GM19193 (cell line): ENCODE measurements around the gene DNAH8.

ENCODE experiments used
- POLR2A ChIP-seq: IDR thresholded peaks from 4 replicates; pipeline ENCODE4 v1.6.1; 2011; ENCODE audit not compliant: insufficient read depth, insufficient read length; ENCODE audit errors: extremely low read depth

The DNAH8 gene

DNA sequence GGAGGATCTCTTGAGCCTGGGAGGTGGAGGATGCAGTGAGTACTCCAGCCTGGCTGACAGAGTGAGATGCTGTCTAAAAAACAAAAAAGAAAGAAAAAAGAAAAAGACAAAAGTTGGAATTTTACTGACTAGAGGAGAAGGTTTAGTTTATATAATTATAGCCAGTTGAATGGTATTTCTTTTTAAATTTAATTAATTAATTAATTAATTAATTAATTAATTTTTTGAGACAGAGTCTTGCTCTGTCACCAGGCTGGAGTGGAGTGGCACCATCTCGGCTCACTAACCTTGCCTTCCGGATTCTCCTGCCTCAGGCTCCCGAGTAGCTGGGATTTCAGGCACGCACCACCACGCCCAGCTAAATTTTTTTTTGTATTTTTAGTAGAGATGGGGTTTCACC lies 8.7 kb downstream of the DNAH8 start:
- TF ChIP-seq POLR2A = no peak

DNA sequence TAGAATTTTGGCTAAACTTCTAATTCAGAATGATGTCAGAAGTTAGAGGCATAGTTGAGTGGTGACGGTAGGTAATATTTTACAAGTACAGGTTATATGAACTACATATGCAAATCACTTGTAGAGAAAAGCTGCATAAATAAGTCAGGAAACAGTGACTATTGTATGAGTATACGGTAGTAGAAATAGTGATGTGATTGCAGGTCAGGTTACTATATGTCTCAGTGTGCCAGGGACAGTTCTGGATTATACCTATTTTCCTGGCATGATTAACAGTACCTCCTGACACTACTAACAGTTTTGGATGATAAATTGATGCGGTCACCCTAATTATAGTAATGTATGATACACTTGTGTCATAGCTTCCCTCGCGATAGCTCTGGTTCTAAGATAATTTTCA lies 9.2 kb downstream of the DNAH8 start:
- no peak for TF ChIP-seq POLR2A

DNA sequence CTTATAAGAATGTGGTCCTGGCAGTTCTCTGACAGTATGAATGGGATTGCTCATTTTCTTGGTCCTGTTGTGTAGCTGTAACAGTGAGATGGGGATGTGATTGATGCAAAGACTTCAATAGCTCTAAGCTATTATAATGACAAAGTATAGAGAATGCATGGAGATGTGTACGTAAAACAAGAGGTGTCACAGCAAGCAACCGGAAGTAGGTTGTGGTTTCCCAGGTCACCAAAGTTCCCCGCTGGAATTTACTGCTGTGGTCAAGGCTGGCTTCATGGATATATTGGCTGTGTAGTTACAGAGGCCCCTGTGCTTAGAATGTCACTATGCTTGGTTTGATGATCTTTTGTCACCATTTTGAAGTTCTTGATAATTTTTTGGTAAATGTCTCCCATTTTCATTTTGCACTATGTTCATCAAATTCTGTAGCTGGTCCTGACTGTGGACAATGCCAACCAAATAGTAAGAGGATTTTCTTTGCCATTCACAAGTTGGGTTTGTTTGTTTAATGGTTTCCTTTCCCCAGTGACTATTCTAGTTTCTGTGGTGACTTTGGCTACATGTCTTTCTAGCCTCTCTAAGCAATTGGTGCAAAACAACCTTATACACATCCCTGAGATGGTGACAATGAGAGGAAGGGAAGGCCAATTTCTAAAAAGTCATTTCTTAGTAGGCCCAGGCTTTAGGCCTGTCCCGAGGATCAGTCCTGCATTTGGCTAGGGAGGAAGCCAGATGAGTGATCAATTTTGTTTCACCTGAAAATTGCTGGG lies 10.5 kb downstream of the DNAH8 start:
- TF ChIP-seq POLR2A = no peak

DNA sequence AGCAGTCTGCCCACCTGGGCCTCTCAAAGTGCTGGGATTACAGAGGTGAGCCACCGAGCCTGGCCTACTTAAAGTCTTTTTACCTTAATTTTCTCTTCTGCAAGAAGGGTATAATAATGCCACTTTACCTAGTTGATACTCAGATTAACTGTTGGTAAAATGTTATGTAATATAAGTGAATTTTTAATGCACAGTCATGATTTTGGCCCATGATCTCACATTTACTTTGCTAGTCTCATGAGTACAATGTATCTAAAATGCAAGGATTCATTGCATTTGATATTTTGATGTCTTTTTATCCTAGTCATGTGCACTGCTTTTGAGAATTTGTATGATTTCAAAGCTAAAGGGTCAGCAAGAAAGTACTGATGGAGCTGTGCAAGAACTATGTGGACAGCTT lies 13.1 kb downstream of the DNAH8 start:
- no peak for TF ChIP-seq POLR2A

DNA sequence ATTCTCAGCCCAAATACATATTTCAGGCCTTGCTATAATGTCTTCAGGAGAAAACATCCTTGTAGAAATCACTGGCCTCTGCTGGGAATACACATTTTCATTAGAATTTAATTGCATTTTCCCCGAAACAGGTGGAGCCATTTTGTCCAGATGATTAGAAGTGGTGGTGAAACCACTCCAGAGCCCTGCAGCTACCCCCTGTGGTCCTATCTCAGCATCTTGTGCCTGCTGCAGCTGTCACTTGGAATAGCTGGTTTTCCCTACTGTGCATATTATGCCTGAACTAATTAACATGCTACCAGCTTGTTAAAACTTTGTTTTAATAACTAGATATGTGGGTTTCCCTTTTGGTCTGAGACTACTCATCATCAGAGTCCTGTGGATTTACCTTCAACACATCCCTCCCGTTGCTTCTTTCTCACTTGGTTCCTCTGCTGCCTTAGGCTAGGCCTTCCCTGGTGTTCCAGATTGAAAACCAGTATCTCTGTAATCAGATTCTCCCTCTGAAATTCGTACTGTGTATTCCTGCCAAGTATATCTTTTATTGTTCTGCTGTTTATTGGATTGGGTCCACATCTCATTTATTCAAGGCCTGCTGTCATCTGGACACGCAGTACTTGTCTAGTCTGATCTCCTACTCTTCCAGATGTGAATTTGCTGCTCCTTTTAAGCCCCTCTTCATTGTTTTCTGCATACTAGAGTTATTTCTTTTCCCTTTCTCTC lies 15.2 kb downstream of the DNAH8 start:
- no peak for TF ChIP-seq POLR2A

DNA sequence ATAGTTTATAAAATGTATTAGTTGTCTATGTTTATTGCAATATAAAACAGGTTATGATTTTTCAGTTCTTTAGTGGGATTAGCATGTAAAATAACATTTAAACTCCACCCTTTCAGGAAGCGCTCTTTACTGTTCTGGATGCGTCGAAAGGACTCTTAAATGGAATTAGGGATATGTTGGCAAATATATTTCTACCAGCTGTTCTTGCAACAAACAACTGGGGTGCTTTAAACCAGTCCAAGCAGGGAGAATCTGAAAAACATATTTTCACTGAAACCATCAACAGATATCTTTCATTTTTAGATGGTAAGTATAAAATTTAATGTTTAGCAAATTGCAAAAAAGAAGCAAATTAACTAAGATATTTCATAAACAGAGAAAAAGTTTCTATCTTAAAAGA lies 21.8 kb downstream of the DNAH8 start:
- no peak for TF ChIP-seq POLR2A

DNA sequence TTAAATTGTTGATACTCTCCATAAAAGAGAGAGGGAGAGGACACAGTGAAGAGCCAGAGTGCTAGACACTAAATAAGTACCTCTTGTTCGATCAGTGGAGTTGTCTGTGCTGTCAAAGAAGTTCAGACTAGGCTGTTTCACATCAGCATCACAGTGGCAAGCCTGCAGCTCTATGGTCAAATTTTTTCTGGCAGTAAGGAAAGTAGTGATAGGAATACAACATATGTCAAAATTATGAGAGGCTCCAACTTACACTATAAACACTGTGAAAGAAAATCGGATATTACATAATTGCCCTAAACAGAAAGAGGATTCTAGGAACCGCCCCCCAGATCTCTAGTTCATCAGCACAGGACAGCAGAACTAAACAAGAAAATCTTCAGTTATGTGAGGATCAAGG lies 23.1 kb downstream of the DNAH8 start:
- no peak for TF ChIP-seq POLR2A

DNA sequence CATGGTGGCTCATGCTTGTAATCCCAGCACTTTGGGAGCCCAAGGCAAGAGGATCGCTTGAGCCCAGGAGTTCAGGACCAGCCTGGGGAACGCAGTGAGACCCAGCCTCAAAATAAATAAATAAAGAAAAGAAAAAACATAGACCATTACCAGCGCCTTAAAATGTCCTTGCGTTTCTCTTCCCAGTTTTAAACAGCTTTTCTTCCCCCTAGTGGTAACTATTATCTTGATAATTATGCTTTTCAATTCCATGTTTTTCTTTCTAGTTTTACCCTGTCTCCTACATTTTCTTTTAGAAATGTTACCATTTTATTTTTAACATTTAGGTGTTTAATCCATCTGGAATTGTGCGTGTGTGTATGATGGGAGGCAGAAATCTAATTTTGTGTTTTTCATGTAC lies 24.4 kb downstream of the DNAH8 start:
- TF ChIP-seq POLR2A = no peak

DNA sequence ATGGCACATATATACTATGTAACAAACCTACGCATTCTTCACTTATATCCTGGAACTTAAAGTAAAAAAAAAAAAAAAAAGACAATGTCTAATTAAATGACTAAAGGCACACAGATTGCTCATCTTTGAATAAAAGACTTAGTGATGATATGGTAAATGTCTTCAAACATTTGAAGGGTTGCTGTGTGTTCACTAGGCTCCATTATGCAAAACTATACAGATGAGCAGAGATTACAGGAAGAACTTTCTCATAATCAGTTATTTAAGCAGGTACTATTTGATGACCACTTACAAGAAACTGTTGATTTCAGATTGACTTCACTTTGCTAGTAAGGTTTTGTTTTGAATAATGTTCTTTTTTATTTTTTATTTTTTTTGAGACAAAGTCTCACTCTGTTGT lies 34.4 kb downstream of the DNAH8 start:
- TF ChIP-seq POLR2A = no peak

DNA sequence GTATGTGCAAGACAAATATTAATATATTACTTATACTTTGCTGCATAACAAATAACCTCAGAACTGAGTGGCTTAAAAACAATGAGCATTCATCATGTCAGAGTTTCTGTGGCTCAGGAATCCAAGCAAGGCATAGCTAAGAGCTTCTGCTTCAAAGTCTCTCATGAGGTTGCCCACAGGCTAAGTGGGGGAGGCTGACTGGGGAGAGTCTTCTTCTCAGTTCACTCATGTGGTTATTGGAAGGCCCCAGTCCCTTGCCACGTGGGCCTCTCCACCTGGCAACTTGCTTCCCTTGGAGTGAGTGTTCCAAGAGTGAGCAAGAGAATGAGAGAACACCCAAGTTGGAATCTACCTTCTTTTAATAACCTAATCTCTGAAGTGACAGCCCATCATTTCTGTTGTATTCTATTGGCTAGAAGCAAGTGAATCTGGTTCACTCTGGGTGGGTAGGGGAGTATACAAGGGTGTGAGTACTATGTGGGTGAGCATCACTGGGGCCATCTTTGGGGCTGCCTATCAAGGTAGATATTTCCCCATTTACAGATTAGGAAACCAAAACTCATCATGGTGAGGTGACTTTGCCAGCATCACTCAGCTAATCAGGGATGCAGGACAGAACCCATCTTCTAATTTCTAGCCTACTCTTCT lies 36.0 kb downstream of the DNAH8 start:
- TF ChIP-seq POLR2A = no peak

DNA sequence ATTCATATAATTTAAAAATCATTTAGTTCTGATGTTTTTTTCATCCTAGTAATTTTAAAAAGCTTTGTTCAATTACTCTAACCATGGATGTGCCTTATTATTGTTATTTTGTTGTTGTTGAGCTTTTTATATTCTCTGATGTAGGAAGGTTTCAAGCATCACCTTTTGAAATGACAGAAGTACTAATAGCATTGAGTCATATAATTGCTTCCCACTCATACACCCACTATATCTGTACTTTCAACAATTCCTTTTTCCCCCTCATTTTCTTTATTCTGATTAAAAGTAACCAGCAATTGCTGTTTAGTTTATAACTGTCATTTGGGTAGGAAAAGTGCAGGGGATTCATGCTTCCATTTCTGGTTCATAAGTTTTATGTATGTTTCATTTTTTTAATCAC lies 38.6 kb downstream of the DNAH8 start:
- TF ChIP-seq POLR2A = no peak

DNA sequence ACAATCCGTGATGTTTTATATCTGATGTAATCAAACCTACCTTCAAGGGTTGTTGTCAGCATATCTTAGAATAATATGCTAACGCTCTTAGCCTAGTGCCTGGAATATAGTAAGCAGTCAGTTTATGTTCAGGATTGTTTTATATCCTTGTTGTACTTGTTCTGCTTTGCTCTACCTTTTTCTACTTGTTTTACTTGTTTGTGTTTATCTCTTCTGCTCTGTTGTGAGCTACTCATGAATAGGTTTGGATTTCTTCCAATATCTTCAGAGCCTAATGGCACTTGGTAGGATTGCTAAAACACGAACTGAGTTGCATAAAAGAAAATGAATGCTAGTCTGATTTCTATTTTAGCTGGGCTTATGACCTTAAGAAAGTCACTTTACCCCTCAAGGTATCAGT lies 40.1 kb downstream of the DNAH8 start:
- no peak for TF ChIP-seq POLR2A

DNA sequence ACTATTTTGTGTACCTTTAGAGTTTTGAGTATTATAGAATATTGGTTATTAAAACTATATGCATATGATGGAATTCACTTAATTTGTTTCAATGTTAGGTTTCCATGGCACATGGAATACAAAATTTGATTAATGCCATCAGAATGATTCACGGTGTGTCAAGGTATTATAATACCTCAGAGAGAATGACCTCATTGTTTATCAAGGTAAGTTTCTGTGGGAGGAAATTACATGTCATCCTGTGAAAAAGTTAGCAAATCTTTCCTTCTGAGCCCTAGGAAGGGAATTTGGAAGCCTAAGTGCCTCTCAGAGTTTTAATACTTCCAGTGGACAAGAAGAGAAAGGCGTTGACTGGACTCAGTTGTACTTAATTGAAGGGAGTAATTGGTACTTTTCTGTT lies 40.8 kb downstream of the DNAH8 start:
- TF ChIP-seq POLR2A = no peak

DNA sequence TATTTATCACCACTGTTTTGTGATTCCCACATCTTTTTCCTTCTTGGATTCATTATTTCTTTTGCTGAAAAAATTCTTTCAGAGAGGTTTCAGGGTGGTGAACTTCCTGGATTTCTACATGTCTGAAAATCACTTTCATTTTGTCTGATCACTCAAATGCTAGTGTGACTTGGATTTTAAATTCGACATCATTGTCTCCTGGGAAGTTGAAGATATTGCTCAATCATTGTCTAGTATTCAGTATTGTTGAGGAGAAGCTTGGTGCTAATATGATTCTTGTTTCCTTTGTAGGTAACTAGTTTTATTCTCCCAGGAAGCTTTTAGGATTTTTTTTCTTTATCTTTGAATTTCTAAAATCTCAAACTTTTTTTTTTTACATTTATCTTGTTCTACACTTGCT lies 45.0 kb downstream of the DNAH8 start:
- TF ChIP-seq POLR2A = no peak

DNA sequence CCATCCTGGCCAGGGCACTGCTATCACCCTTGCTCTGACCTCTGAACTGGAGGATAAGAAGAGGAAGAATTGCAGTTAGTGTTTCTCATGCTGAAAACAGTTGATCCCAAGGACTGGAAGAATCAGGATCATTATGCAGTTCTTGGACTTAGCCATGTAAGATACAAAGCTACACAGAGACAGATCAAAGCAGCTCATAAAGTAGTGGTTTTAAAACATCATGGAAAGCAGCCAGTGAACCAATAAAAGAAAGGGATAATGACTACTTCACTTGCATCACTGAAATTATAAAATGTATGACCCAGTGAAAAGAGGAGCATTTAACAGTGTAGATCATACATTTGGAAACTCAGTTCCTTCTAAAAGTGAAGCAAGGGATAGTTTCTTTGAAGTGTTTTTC lies 47.7 kb downstream of the DNAH8 start:
- no peak for TF ChIP-seq POLR2A

DNA sequence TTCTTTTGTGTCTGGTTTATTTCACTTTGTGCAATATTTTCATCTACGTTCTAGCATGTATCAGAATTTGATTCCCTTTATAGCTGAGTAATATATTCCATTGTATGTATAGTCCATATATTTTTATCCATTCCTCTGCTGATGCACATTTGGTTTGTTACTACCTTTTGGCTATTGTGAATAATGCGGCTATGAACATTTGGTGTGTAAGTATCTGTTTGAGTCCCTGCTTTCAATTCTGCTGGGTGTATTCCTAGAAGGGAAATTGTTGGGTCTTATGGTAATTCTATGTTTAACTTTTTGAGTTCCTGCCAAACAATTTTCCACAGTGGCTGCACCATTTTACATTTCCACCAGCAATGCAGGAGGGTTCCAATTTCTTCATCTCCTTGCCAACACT lies 52.4 kb downstream of the DNAH8 start:
- TF ChIP-seq POLR2A = no peak
